ENCODE results near the gene NCBP3. TPM values are rescaled to one million over a fixed set of nuclear protein-coding genes. Genes with fewer than 3 reads are reported as not detected.

Gene NCBP3
- total and polyA plus RNA-seq, 2 of the 8 experiments (the other 6 are each of a cell fraction or from before 2014, with no cell fraction given), result 19.6 to 46.1 TPM

GRCh38 chr17:3805581-3805980 is 40.5 kb downstream of the NCBP3 start (continued):
- TF ChIP-seq CHD7 (IDR thresholded peaks at IDR 0.05; ENCODE audit: insufficient replicate concordance, low read length) (no peak), BCL11A (IDR thresholded peaks at IDR 0.05; ENCODE audit: low read depth in 2 of 2, low read length in 2 of 2) (no peak), CTCF (IDR thresholded peaks at IDR 0.05; ENCODE audit: control extremely low read depth in 1 of 3, insufficient read depth in 1 of 3, low read depth in 1 of 3, low read length in 3 of 3) (no peak), SRF (IDR thresholded peaks at IDR 0.05; ENCODE audit: low read depth, low read length) (no peak), MAX (IDR thresholded peaks at IDR 0.05) (no peak), TAF7 (optimal IDR thresholded peaks at IDR 0.05; ENCODE audit: borderline replicate concordance, low read depth, low read length) (no peak)
- TF ChIP-seq, protein P1, sequence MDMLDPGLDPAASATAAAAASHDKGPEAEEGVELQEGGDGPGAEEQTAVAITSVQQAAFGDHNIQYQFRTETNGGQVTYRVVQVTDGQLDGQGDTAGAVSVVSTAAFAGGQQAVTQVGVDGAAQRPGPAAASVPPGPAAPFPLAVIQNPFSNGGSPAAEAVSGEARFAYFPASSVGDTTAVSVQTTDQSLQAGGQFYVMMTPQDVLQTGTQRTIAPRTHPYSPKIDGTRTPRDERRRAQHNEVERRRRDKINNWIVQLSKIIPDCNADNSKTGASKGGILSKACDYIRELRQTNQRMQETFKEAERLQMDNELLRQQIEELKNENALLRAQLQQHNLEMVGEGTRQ (IDR thresholded peaks at IDR 0.05; ENCODE audit: low read length), result no peak
